Loucy (cell line): ENCODE measurements around the gene ANKRD13D.

ENCODE experiments used
- H2AFZ ChIP-seq: fragments of 200-600 bp; sonication (generic); 2 replicates; pipeline ENCODE4 v1.6.0; 2016; ENCODE audit warnings: antibody characterized with exemption, mild to moderate bottlenecking, low read length, moderate library complexity
- H3F3A ChIP-seq: fragments of 200-600 bp; 2 replicates; pipeline ENCODE4 v1.6.0; 2016; ENCODE audit warnings: antibody characterized with exemption, low read depth, mild to moderate bottlenecking
- H3K27me3 ChIP-seq: fragments of 200-600 bp; sonication (generic); 2 replicates; pipeline ENCODE4 v1.6.1; 2014; ENCODE audit warnings: low read length, mild to moderate bottlenecking; ENCODE audit not compliant: insufficient read depth, poor library complexity, severe bottlenecking
- H3K36me3 ChIP-seq: fragments of 200-600 bp; sonication (generic); 2 replicates; pipeline ENCODE4 v1.6.1; 2016; ENCODE audit warnings: low read length; ENCODE audit not compliant: insufficient read depth
- H3K4me1 ChIP-seq: fragments of 200-600 bp; sonication (generic); 2 replicates; pipeline ENCODE4 v1.5.1; 2014; ENCODE audit warnings: low read length, mild to moderate bottlenecking; ENCODE audit not compliant: insufficient read depth, poor library complexity, severe bottlenecking
- H3K4me2 ChIP-seq: fragments of 200-600 bp; sonication (generic); 2 replicates; pipeline ENCODE4 v1.6.0; 2014; ENCODE audit warnings: antibody characterized with exemption, low read length, low read depth, mild to moderate bottlenecking; ENCODE audit not compliant: poor library complexity, severe bottlenecking
- H3K4me3 ChIP-seq: fragments of 200-600 bp; sonication (generic); 2 replicates; pipeline ENCODE4 v1.5.1; 2014; ENCODE audit warnings: low read length, mild to moderate bottlenecking, mixed read lengths; ENCODE audit not compliant: poor library complexity, severe bottlenecking
- H3K79me2 ChIP-seq: fragments of 200-600 bp; sonication (generic); 2 replicates; pipeline ENCODE4 v1.6.1; 2014; ENCODE audit warnings: low read length; ENCODE audit not compliant: insufficient read depth
- H3K9ac ChIP-seq: fragments of 200-600 bp; sonication (generic); 2 replicates; pipeline ENCODE4 v1.6.0; 2014; ENCODE audit warnings: mild to moderate bottlenecking, low read depth, low read length, moderate library complexity; ENCODE audit not compliant: poor library complexity, severe bottlenecking
- H3K9me2 ChIP-seq: fragments of 200-600 bp; sonication (generic); replicated peaks from 2 replicates; pipeline ENCODE4 v1.6.1; 2016; ENCODE audit warnings: low read depth, low read length, mixed read lengths
- H3K9me3 ChIP-seq: fragments of 200-600 bp; sonication (generic); 2 replicates; pipeline ENCODE4 v1.6.1; 2014; ENCODE audit warnings: mild to moderate bottlenecking, antibody characterized with exemption, low read length, low read depth; ENCODE audit not compliant: insufficient read depth
- H4K20me1 ChIP-seq: fragments of 200-600 bp; sonication (generic); 2 replicates; pipeline ENCODE4 v1.6.0; 2014; ENCODE audit warnings: antibody characterized with exemption, low read length, mild to moderate bottlenecking; ENCODE audit not compliant: insufficient read depth, poor library complexity, severe bottlenecking
- CTCF ChIP-seq: fragments of 200-600 bp; sonication (generic); conservative IDR thresholded peaks from 2 replicates; pipeline ENCODE4 v1.5.1; 2014; ENCODE audit warnings: mild to moderate bottlenecking, antibody characterized with exemption, low read length
- EZH2phosphoT487 ChIP-seq: fragments of 200-600 bp; IDR thresholded peaks from 2 replicates; pipeline ENCODE4 v1.6.1; 2018; ENCODE audit warnings: antibody characterized with exemption, mild to moderate bottlenecking, moderate library complexity, borderline replicate concordance

ANKRD13D gene

GRCh38 chr11:67289226-67289650 is at the start of gene ANKRD13D:
Gene ANKRD13D (plus strand): TSS chr11:67289303. CDS start chr11:67289461, 158 bp downstream.
- Histone ChIP-seq H3K4me3 (peak within 1 kb of the TSS; percentile 95), H3K9me3 (no peaks in the 10 kb centered on the region), H3K4me2 (peak within 1 kb of the TSS; percentile 90), H4K20me1 (peaks cover 30% of the 10 kb centered on the region), H3K9ac (peak within 1 kb of the TSS; percentile 98), H3K4me1 (peaks cover 44% of the 10 kb centered on the region), H3K27me3 (no peaks in the 10 kb centered on the region), H3K9me2 (no peaks in the 10 kb centered on the region), H3K79me2 (peaks cover 61% of the 10 kb centered on the region), H3K36me3 (peaks cover 40% of the 10 kb centered on the region; the same call in 1 of the 2 replicates), H2AFZ (no peak within 1 kb of the TSS), H3F3A (peaks cover 6% of the 10 kb centered on the region)
- no peak for TF ChIP-seq CTCF
- TF ChIP-seq EZH2phosphoT487 = no peak

- Histone ChIP-seq H3K79me2 (peaks cover 59% of the 10 kb centered on the region), H3K27me3 (no peaks in the 10 kb centered on the region), H3F3A (no peaks in the 10 kb centered on the region), H3K4me2 (peak overlapping the region; percentile 92), H3K9me3 (no peaks in the 10 kb centered on the region), H4K20me1 (peaks cover 49% of the 10 kb centered on the region), H3K4me3 (peak overlapping the region; percentile 91), H3K36me3 (peaks cover 23% of the 10 kb centered on the region), H3K9ac (peak overlapping the region; percentile 96), H2AFZ (peak overlapping the region; percentile 10; the same call in 1 of the 2 replicates), H3K9me2 (no peaks in the 10 kb centered on the region), H3K4me1 (peaks cover 45% of the 10 kb centered on the region)
- TF ChIP-seq CTCF (no peak), EZH2phosphoT487 (no peak)
Measured at GRCh38 chr11:67239783-67240575, 49.1 kb upstream of the ANKRD13D start.

GRCh38 chr11:67240576-67241389 is 48.3 kb upstream of the ANKRD13D start:
- TF ChIP-seq CTCF (no peak), EZH2phosphoT487 (no peak)
- no peaks in the 10 kb centered on the region for H3K9me3 ChIP-seq
- peaks cover 45% of the 10 kb centered on the region for H3K4me1 ChIP-seq
- peak overlapping the region; percentile 91 for H3K4me3 ChIP-seq
- H3F3A ChIP-seq = no peaks in the 10 kb centered on the region
- no peaks in the 10 kb centered on the region for H3K9me2 ChIP-seq
- H3K27me3 ChIP-seq = no peaks in the 10 kb centered on the region
- H4K20me1 ChIP-seq = peaks cover 53% of the 10 kb centered on the region
- peak overlapping the region; percentile 92 for H3K4me2 ChIP-seq
- no peak overlapping the region for H2AFZ ChIP-seq
- peak overlapping the region; percentile 96 for H3K9ac ChIP-seq
- H3K79me2 ChIP-seq = peaks cover 67% of the 10 kb centered on the region
- peaks cover 31% of the 10 kb centered on the region for H3K36me3 ChIP-seq
